Breast epithelium (tissue), 3 donors: ENCODE data around the gene FRMD4A.

Experiments
- CTCF ChIP-seq, 3 donors: fragments of 450-650 bp; IDR thresholded peaks; one replicate each; pipeline ENCODE4 v1.5.1; 2016 to 2017; ENCODE audit warnings: antibody characterized with exemption in 3 of 3, mild to moderate bottlenecking in 3 of 3, moderate library complexity in 3 of 3
- POLR2A ChIP-seq: fragments of 450-650 bp; IDR thresholded peaks from one replicate; pipeline ENCODE4 v1.6.1; 2016; ENCODE audit warnings: antibody characterized with exemption, mild to moderate bottlenecking, moderate library complexity

GRCh38 chr10:14116021-14116420, 214.7 kb downstream of the FRMD4A start:
- no peak for TF ChIP-seq POLR2A
- no peak for TF ChIP-seq CTCF (IDR thresholded peaks at IDR 0.05)
